ENCODE measurements around the gene CHTOP.
"Not testable (repeated sequence)": the region's sequence is repeated elsewhere in the genome, so short reads cannot be mapped to it uniquely, and the experiment has no call there.

Gene CHTOP

DNA sequence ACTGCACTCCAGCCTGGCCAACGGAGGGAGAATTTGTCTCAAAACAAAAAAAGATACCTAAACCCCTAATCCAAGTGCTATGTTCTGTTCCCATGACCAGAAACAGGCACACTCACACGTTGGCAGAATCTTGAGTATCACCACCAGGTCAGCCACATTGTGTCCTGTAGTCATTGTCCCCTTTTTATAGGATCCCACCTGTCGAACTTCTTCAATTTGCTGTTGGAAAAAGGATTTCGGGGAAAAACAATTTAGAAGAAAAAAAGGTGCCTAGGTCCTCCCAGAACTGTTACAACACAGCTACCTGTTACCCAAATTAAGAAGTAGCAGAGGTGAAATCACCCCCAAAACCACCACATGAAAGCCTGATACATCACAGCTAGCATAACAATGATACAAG, 33.6 kb downstream of the CHTOP start:
- no peak for DNase-seq

DNA sequence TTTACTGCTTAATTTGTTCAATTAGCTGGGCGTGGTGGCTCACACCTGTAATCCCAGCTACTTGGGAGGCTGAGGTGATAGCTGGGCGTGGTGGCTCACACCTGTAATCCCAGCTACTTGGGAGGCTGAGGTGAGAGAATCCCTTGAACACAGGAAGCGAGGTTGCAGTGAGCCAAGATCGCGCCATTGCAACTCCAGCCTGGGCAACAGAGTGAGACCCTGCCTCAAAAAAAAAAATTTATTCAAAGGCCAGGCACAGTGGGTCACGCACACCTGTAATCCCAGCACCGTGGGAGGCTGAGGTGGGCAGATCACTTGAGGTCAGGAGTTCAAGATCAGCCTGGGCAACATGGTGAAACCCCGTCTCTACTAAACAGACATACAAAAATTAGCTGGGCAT, 34.8 kb downstream of the CHTOP start:
- not testable (repeated sequence) for DNase-seq

DNA sequence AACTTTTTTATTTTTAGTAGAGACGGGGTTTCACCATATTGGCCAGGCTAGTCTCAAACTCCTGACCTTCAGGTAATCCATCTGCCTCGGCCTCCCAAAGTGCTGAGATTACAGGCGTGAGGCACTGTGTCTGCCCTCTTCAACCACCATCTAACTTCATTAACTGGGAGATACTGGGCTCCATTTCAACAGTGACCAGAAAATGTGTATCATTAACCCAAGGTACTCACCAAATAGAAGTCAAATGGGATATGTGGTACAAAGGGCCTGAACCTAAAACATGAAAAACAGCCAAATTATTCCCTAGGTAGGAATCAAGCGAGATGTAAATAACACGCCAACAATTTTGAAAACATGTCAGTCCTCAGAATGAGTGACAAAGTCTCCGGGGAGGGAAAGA, 35.7 kb downstream of the CHTOP start:
- DNase-seq = no peak

DNA sequence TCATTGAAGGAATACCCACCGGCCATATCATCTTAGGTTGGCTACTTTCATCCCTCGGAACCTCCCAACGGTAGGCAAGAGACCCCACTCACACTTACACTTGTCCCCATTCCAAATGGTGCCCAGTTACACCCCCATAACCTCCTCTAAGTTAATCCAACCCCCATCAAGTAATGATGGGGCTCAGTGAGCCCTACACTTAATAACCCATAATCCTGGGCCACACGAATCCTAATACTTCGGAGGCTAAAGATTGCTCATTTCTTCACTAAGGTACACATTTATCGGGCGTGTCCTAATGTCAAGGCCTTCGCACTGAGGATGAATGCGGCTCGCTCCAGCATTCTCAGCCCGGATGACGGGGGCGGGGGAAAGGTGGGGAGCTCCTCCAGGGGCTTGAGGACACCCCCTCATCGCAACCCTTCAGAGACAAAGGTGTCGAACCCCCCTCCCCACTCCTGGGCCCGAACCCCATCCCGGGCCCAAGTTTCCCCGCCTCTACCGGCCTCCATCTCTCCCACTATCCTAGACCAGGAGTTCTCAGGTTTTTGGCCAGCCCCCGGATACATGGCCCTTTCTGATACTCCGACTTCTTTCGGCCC, 36.5 kb downstream of the CHTOP start:
- DNase-seq = peak; percentile 34

DNA sequence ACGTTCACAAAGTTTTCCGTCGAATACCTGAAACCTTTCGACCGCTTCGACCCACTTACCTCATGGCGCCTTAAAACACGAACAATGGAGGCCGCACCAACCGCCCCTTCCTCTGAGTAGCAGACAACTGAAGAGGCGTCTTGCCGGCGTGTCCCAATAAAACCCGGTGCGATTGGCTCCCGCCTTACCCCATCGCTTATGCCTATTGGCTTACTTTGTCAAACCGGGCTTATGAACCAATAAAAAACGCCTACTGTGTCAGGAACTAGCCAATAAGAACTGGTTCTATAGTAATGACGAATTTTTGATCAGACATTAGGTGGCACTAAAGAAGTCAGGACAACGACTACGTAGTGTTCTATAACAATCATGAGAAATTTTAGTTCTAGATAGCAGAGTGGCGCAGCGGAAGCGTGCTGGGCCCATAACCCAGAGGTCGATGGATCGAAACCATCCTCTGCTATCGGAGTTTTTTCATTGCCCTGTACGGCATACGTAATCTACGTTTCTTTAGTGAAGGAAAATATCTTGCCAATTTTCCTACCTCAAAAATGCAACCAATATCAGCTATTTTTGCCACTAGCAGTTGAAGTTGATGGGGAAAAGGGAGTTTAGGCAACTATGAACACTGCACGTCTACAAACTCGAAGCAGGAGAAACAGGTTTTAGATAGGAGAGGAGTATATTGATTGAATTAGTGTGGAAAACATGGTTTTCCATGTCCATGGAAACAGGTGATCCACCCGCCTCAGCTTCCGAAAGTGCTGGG, 37.2 kb downstream of the CHTOP start, which contains the start of gene ILF2:
TSS of gene ILF2 (minus strand) at position 135 of the 769 bp plus-strand sequence. CDS start at position 64, 71 bp downstream.
- peak; percentile 98 for DNase-seq

DNA sequence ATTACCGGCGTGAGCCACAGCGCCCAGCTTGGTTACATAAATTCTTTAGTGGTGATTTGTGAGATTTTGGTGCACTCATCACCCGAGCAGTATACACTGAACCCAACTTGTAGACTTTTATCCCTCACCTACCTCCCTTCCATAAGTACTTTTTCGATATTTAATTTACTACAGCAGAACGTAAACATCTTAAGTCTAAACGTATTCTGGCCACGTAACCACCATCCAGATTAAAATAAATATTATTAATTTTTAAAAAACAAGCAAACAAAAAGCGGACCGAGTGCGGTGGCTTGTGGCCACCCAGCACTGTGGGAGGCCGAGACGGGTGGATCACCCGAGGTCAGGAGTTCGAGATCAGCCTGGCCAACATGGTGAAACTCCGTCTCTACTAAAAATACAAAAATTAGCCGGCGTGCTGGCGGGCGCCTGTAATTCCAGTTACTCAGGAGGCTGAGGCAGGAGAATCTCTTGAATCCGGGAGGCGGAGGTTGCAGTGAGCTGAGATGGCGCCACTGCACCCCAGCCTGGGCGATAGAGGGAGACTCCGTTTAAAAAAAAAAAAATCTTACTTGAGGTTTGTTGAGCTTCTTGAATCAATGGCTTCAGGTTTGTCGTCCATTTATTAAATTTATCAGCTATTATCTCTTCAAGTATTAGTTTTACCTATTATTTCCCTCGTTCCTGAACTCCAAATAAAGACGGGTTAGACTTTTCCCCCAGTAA, 37.9 kb downstream of the CHTOP start:
- DNase-seq = peak; percentile 75

DNA sequence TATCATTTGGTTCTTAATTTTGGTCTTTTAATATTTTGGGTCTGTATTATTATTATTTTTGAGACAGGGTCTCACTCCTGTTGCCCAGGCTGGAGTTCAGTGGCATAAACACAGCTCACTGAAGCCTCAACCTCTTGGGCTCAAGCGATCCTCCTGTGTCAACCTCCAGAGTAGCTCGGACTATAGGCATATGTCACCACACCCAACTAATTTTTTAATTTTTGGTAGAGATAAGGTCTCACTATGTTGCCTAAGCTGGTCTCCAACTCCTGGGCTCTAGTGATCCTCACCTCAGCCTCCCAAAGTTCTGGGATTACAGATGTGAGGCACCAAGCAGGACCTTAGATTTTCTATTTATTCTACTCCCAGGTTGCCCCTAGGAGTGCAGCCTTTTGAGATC, 39.6 kb downstream of the CHTOP start:
- DNase-seq = no peak

DNA sequence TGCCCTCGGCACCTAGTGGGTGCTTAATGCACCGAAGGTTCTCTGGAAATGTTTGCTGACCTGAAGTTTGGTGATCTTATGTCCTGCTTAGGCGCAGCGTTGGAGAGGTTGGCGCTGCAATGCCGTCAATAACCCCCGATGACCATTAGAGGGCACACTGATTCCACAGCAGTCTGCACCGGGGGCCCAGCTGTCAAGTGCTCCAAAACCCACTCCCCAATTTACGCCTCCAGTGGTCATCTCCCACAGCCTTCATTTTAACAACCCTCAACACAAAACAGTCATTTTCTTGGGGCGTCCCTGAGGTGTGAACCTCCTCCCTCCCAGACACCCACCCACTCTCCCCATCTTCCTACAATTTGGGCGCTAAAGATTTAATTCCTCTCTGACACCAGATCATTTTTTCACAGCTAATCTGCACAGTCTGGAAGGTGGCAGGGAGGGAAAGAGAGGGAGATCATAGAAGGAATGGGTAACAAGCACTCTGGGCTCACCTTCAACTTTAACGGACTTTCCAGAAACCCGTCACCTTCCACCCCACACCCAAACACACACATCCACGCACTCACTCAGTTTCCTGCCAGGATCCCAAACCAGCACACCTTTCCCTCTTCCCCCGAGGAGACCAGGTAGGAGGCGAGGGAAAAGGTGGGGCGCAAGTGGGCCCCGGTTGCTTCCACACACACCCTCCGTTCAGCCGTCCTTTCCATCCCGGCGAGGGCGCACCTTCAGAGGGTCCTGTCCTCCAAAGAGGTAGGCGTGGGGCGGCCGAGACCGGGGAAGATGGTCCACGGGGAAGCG, 44.1 kb downstream of the CHTOP start:
- DNase-seq = peak; percentile 67

DNA sequence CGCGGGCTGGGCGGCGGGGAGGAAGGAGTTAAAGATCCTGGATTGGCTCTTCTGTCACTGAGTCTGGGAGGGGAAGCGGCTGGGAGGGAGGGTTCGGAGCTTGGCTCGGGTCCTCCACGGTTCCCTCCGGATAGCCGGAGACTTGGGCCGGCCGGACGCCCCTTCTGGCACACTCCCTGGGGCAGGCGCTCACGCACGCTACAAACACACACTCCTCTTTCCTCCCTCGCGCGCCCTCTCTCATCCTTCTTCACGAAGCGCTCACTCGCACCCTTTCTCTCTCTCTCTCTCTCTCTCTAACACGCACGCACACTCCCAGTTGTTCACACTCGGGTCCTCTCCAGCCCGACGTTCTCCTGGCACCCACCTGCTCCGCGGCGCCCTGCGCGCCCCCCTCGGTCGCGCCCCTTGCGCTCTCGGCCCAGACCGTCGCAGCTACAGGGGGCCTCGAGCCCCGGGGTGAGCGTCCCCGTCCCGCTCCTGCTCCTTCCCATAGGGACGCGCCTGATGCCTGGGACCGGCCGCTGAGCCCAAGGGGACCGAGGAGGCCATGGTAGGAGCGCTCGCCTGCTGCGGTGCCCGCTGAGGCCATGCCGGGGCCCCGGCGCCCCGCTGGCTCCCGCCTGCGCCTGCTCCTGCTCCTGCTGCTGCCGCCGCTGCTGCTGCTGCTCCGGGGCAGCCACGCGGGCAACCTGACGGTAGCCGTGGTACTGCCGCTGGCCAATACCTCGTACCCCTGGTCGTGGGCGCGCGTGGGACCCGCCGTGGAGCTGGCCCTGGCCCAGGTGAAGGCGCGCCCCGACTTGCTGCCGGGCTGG, 44.9 kb downstream of the CHTOP start, which contains the start of gene NPR1:
TSS of gene NPR1 (plus strand) at position 170 of the 818 bp plus-strand sequence. CDS start at position 591, 421 bp downstream.
- peak; percentile 31 for DNase-seq

DNA sequence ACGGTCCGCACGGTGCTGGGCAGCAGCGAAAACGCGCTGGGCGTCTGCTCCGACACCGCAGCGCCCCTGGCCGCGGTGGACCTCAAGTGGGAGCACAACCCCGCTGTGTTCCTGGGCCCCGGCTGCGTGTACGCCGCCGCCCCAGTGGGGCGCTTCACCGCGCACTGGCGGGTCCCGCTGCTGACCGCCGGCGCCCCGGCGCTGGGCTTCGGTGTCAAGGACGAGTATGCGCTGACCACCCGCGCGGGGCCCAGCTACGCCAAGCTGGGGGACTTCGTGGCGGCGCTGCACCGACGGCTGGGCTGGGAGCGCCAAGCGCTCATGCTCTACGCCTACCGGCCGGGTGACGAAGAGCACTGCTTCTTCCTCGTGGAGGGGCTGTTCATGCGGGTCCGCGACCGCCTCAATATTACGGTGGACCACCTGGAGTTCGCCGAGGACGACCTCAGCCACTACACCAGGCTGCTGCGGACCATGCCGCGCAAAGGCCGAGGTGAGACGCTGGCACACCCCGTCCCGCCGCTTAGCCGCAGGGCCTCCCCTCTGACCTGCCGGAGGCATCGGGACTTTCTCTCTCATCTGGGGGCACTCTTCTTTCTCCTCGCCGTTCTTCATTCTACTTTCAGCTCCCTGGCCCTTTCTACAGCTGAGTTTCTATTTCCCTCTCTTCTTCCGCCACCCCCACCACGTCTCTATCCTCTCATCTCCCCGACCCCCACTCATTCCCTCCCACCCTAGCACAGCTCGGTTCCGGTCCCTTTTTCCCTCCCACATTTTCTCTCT, 45.7 kb downstream of the CHTOP start:
- DNase-seq = peak; percentile 41

DNA sequence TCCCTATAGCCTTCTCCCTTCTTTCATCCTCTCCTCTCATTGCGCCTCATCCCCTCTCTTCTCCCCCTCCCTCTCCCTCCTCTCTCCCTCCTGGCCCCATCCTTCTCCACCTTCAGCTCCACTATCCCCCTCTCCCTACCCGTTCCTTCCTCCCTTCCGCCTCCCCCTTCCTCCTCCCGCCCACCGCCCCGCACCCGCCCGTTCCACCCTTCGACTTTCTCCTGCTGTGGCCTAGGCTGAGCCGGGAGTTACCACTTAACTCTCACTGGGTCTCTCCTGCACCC, 46.2 kb downstream of the CHTOP start:
- DNase-seq = no peak

DNA sequence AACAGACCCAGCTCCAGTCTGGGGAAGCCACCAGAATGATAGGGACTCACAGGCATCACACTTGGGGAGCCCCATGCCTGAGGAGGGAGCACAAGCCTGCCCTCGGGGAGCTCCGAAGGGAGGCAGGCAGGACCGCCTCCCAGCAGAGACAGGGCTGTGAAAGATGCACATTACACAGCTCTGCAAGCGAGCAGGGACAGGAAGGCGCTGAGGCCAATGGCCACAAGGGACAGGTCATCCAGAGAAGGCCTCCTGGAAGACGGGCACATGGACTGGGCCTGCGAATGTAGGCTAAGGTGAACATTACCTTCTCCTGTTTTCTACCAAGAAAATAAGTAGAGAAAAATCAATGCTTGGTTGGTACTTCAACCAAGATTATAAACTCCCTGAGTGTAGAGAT, 48.9 kb downstream of the CHTOP start:
- DNase-seq = no peak

DNA sequence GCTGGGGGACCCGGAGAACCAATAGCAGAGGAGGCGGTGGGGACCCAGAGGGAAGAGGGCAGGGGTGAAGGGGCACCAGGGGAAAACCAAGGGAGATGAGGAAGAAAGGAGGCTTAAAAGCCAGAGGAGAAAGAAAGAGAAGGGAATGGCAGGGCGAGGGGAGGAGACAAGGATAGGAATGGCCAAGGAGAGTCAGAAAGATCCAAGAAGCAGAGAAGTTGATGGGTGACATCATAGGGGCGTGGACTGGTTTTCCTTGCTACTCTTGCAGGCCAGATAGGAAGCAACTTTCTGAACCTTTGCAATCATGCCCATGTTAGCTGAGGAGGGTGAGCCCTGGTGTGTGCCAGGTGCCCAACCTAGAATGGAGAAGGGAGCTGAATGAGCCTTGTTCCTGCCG, 50.0 kb downstream of the CHTOP start:
- DNase-seq = no peak

DNA sequence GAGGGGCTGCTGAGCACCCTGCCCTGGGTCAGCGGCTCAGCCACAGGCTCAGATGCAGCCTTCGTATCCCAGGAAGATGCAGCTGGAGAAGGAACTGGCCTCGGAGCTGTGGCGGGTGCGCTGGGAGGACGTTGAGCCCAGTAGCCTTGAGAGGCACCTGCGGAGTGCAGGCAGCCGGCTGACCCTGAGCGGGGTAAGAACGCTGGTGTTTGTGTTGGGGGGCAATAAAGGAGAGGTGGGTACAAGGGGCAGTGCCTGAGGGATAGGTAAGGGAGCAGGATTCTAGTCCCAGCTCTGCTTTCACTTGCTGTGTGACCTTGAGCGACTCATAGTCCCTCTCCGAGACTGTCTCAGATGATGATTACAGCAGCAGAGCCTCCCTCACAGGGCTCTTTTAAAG, 51.0 kb downstream of the CHTOP start:
- DNase-seq = no peak

DNA sequence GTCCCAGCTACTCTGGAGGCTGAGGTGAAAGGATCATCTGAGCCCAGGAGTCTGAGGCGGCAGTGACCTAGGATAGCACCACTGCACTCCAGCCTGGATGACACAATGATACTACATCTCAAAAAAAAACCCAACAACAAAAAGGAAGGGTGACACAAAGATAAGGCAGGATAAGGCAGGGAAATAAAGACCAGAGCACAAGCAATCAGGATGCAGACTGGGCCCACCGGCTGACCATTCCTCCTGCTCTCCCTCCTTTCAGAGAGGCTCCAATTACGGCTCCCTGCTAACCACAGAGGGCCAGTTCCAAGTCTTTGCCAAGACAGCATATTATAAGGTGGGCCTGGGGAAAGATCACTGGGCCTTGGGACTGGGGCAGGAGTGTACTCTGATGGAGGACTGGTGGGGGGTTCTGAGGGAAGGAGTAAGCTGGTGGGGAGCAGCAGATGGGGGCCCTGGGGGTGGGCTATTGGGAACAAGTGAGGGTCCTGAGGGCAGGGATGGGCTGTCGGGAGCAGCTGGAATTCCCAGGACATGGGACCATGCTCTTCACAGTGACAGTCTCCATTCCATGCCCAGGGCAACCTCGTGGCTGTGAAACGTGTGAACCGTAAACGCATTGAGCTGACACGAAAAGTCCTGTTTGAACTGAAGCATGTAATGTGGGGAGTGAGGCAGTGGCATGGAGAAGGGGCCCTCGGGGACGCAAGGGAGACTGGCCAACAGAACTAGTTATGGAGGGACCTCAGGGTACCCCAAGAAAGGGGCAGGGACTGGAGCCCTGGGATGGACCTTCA, 51.9 kb downstream of the CHTOP start:
- no peak for DNase-seq

DNA sequence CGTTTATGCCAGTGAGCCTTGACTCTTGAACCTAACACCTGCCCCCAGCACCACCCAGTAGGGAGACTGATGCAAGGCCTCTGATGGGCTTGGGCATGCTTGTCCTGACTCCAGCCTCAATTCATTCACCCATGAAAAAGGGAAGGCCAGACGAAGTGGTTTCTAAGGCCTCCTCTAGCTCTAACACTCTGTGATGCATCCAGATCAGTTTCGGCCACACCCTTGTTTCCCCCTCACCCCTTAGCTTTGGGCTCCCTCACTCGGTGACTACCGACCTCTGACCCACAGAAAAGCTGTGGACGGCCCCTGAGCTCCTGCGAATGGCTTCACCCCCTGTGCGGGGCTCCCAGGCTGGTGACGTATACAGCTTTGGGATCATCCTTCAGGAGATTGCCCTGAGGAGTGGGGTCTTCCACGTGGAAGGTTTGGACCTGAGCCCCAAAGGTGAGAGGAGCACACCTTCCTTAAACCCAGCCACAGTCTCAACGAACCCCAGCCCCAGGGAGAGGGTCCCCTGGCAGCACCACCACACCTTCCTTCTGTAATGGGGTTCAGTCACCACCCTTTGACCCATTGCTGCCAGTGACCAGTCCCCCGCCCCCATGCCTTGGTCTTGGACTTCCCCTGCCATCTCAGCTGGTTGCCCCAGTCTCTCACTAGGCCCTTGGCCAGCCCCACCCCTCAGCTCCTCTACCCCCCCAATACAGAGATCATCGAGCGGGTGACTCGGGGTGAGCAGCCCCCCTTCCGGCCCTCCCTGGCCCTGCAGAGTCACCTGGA, 53.7 kb downstream of the CHTOP start:
- DNase-seq = no peak

DNA sequence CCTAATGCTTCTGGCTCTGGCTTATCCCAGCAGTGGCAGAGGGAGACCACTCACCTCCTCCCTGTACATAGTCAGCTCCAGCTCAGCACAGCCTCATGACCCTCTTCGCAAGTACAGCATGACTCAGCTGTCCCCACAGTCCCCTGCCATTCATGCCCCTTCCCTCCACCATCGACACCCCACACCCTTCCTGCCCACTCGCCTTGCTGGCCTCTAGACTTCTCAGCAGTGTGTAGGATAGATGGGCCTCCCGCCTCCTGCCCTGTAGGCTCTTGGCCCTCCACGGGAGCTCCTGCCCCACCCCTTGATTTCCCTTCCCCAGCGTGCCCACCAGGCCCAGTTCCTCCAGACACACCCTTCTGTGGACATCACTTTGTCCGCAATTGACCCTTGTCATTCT, 54.4 kb downstream of the CHTOP start:
- DNase-seq = no peak

DNA sequence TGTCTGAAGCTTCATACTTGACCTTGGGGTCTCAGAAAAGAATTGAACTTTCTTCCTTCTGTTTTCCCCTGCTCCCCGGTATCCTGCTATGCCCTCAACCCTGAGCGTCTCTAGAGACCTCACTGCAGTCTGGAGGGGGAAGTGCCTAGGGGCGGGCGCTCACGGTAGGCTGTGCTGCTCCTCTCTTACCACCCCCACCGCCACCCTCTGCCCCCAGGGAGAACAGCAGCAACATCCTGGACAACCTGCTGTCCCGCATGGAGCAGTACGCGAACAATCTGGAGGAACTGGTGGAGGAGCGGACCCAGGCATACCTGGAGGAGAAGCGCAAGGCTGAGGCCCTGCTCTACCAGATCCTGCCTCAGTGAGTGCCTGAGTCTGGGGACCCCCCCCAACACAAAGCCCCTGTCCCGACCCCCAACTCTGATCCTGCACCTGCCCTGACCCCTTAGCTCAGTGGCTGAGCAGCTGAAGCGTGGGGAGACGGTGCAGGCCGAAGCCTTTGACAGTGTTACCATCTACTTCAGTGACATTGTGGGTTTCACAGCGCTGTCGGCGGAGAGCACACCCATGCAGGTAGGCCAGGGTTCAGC, 55.0 kb downstream of the CHTOP start:
- no peak for DNase-seq

DNA sequence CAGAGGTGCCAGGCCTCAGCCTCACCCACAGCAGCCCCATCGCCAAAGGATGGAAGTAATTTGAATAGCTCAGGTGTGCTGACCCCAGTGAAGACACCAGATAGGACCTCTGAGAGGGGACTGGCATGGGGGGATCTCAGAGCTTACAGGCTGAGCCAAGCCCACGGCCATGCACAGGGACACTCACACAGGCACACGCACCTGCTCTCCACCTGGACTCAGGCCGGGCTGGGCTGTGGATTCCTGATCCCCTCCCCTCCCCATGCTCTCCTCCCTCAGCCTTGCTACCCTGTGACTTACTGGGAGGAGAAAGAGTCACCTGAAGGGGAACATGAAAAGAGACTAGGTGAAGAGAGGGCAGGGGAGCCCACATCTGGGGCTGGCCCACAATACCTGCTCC, 59.6 kb downstream of the CHTOP start:
- DNase-seq = no peak

Data from activated CD4-positive, alpha-beta T cell treated with anti-CD3 and anti-CD28 coated beads for 48 hours (primary cell).